ENCODE data around the gene ASIC4. TPM values are rescaled to one million over a fixed set of nuclear protein-coding genes. Genes with fewer than 3 reads are reported as not detected.
A peak's percentile ranks its signal among the peaks of the same experiment; 100 is the strongest.

The ASIC4 gene
- total and polyA plus RNA-seq, 2 of the 13 experiments (the other 11 are each of a cell fraction or from before 2014, with no cell fraction given) = 0.03 TPM; not detected in 1

GRCh38 chr2:219497495-219498279, 16.6 kb upstream of the ASIC4 start (continued):
- TF ChIP-seq ZNF687 (CRISPR knock-in tag; IDR thresholded peaks at IDR 0.05) = peak; percentile 96
- no peak for TF ChIP-seq TAF15 (IDR thresholded peaks at IDR 0.05; ENCODE audit: low read depth, low read length, poor library complexity, severe bottlenecking)
- peak; percentile 61; the same call in 1 of the 2 replicates for TF ChIP-seq SRY (CRISPR knock-in tag; IDR thresholded peaks at IDR 0.05)
- TF ChIP-seq MED8 (CRISPR knock-in tag; IDR thresholded peaks at IDR 0.05; ENCODE audit: insufficient replicate concordance) = no peak
- TF ChIP-seq ZEB1 (IDR thresholded peaks at IDR 0.05; ENCODE audit: insufficient replicate concordance, low read depth) = no peak
- no peak for TF ChIP-seq HNRNPH1 (optimal IDR thresholded peaks at IDR 0.05; ENCODE audit: low read depth, low read length)
- no peak for TF ChIP-seq ATF1 (CRISPR knock-in tag; IDR thresholded peaks at IDR 0.05)
- TF ChIP-seq ZNF768 (CRISPR knock-in tag; IDR thresholded peaks at IDR 0.05) = peak; percentile 91
- TF ChIP-seq BCL6 (CRISPR knock-in tag; IDR thresholded peaks at IDR 0.05) = peak; percentile 61
- TF ChIP-seq PRPF4 (IDR thresholded peaks at IDR 0.05; ENCODE audit: low read depth, low read length, poor library complexity, severe bottlenecking) = no peak
- no peak for TF ChIP-seq ZNF484 (CRISPR knock-in tag; IDR thresholded peaks at IDR 0.05; ENCODE audit: borderline replicate concordance, low read depth)
- TF ChIP-seq MLLT10 (CRISPR knock-in tag; IDR thresholded peaks at IDR 0.05) = no peak
- peak; percentile 70; the same call in 1 of the 2 replicates for TF ChIP-seq ZNF563 (CRISPR knock-in tag; IDR thresholded peaks at IDR 0.05)
- no peak for TF ChIP-seq HNRNPUL1 (IDR thresholded peaks at IDR 0.05; ENCODE audit: low read depth, low read length)
- TF ChIP-seq ZNF224 (CRISPR knock-in tag; IDR thresholded peaks at IDR 0.05) = 0 out of 2 replicates have a peak, but pooled peaks have one; percentile 24
- no peak for TF ChIP-seq ZFP36L2 (CRISPR knock-in tag; IDR thresholded peaks at IDR 0.05)
- TF ChIP-seq MIXL1 (CRISPR knock-in tag; IDR thresholded peaks at IDR 0.05) = peak; percentile 35; the same call in 1 of the 2 replicates
- TF ChIP-seq MTA3 (CRISPR knock-in tag; IDR thresholded peaks at IDR 0.05) = no peak
- TF ChIP-seq ZNF564 (CRISPR knock-in tag; IDR thresholded peaks at IDR 0.05) = 0 out of 2 replicates have a peak, but pooled peaks have one; percentile 24
- no peak for TF ChIP-seq GLMP (CRISPR knock-in tag; IDR thresholded peaks at IDR 0.05; ENCODE audit: borderline replicate concordance)
- 0 out of 2 replicates have a peak, but pooled peaks have one; percentile 41 for TF ChIP-seq ZNF619 (CRISPR knock-in tag; IDR thresholded peaks at IDR 0.05)
- TF ChIP-seq MLXIP (CRISPR knock-in tag; IDR thresholded peaks at IDR 0.05; ENCODE audit: borderline replicate concordance) = no peak
- TF ChIP-seq ZNF7 (CRISPR knock-in tag; IDR thresholded peaks at IDR 0.05) = no peak

All from HepG2 (cell line).